Esophagus squamous epithelium (tissue), 4 donors: ENCODE measurements around the gene GEMIN7.

ENCODE experiments used
- CTCF ChIP-seq, 6 experiments: fragments of 450-650 bp in 4 of 6; fragments of 200-600 bp in 2 of 6; sonication (generic) in 2 of 6; IDR thresholded peaks; one replicate each; pipeline ENCODE4 v1.5.1; 2016 to 2019; ENCODE audit warnings: antibody characterized with exemption in 6 of 6, mild to moderate bottlenecking in 4 of 6, moderate library complexity in 4 of 6
- POLR2A ChIP-seq, 4 donors: fragments of 450-650 bp; IDR thresholded peaks; one replicate each; pipeline ENCODE4 v1.6.1; 2017; ENCODE audit warnings: antibody characterized with exemption in 4 of 4, mild to moderate bottlenecking in 4 of 4, moderate library complexity in 3 of 4

- peak in 4 of 6 experiments; percentile 14 to 41 (median 20) for TF ChIP-seq CTCF (IDR thresholded peaks at IDR 0.05)
- TF ChIP-seq POLR2A (IDR thresholded peaks at IDR 0.05), result peak in 2 of 4 donors; percentile 28 to 30
Observed at GRCh38 chr19:45079063-45079910, at the start of gene GEMIN7.
